HEK293 (cell line): Measurements from ENCODE around the gene SLC10A7.

Source experiments
- CTCF ChIA-PET: fragments of 350-600 bp; formaldehyde crosslinking; extraction: SDS; loops from one replicate; lab custom pipeline; 2021; ENCODE audit warnings: antibody characterized with exemption; lab: Yijun Ruan, JAX
- POLR2A ChIA-PET: fragments of 300-600 bp; formaldehyde crosslinking; extraction: SDS; loops from one replicate; lab custom pipeline; 2020; ENCODE audit warnings: antibody characterized with exemption, inconsistent platforms; lab: Yijun Ruan, JAX
- H3K27ac ChIP-seq: fragments of 200-500 bp; sonication (Bioruptor generic); 2 replicates; pipeline ENCODE4 v1.5.1; 2014; ENCODE audit warnings: low read depth, low read length, control low read depth, inconsistent platforms; ENCODE audit errors: extremely low read depth
- H3K36me3 ChIP-seq, 2 experiments: fragments of 200-500 bp in 1 of 2; sonication (Bioruptor generic) in 1 of 2; 1 replicate in 1 of 2; 2 replicates in 1 of 2; pipeline ENCODE4 v1.5.1; 2014 to 2017; ENCODE audit warnings: inconsistent platforms in 2 of 2, low read length in 2 of 2; ENCODE audit not compliant: control insufficient read depth in 2 of 2, insufficient read depth in 1 of 2
- H3K4me1 ChIP-seq: fragments of 200-500 bp; sonication (Bioruptor generic); 2 replicates; pipeline ENCODE4 v1.5.1; 2014; ENCODE audit warnings: mild to moderate bottlenecking, low read length, inconsistent platforms; ENCODE audit not compliant: control insufficient read depth, insufficient read depth
- H3K4me3 ChIP-seq: 2 replicates; pipeline ENCODE4 v1.5.1; 2011; ENCODE audit warnings: low read depth, mild to moderate bottlenecking, control low read depth, low read length, moderate library complexity
- H3K9me3 ChIP-seq: fragments of 200-500 bp; sonication (Bioruptor generic); 2 replicates; pipeline ENCODE4 v1.5.1; 2014; ENCODE audit warnings: low read depth, low read length, inconsistent platforms; ENCODE audit not compliant: control insufficient read depth, insufficient read depth
- BCL11B ChIP-seq: fragments of 450-650 bp; formaldehyde crosslinking; IDR thresholded peaks from 2 replicates; pipeline ENCODE4 v1.5.1; 2016; ENCODE audit warnings: low read depth, missing biosample characterization, missing genetic modification characterization
- FEZF1 ChIP-seq: fragments of 450-650 bp; formaldehyde crosslinking; IDR thresholded peaks from 2 replicates; pipeline ENCODE4 v1.5.1; 2016; ENCODE audit warnings: missing biosample characterization, missing genetic modification characterization
- KLF1 ChIP-seq: fragments of 450-650 bp; formaldehyde crosslinking; IDR thresholded peaks from 2 replicates; pipeline ENCODE4 v1.5.1; 2016; ENCODE audit warnings: missing biosample characterization, missing genetic modification characterization
- KLF8 ChIP-seq: fragments of 450-650 bp; formaldehyde crosslinking; IDR thresholded peaks from 2 replicates; pipeline ENCODE4 v1.5.1; 2016; ENCODE audit warnings: missing biosample characterization, missing genetic modification characterization
- KLF9 ChIP-seq: fragments of 450-650 bp; formaldehyde crosslinking; IDR thresholded peaks from 2 replicates; pipeline ENCODE4 v1.5.1; 2016; ENCODE audit warnings: missing biosample characterization, missing genetic modification characterization, low read depth
- MZF1 ChIP-seq: fragments of 450-650 bp; formaldehyde crosslinking; IDR thresholded peaks from 2 replicates; pipeline ENCODE4 v1.5.1; 2017; ENCODE audit warnings: missing biosample characterization, missing genetic modification characterization, borderline replicate concordance
- OSR2 ChIP-seq: fragments of 450-650 bp; formaldehyde crosslinking; IDR thresholded peaks from 2 replicates; pipeline ENCODE4 v1.5.1; 2016; ENCODE audit warnings: missing biosample characterization, missing genetic modification characterization
- OVOL3 ChIP-seq: fragments of 450-650 bp; formaldehyde crosslinking; IDR thresholded peaks from 2 replicates; pipeline ENCODE4 v1.5.1; 2016; ENCODE audit warnings: missing biosample characterization, missing genetic modification characterization
- PRDM4 ChIP-seq: fragments of 450-650 bp; formaldehyde crosslinking; IDR thresholded peaks from 2 replicates; pipeline ENCODE4 v1.5.1; 2017; ENCODE audit warnings: missing biosample characterization, missing genetic modification characterization
- SP2 ChIP-seq: fragments of 450-650 bp; formaldehyde crosslinking; IDR thresholded peaks from 2 replicates; pipeline ENCODE4 v1.5.1; 2016; ENCODE audit warnings: missing biosample characterization, missing genetic modification characterization
- ZBTB17 ChIP-seq: fragments of 450-650 bp; formaldehyde crosslinking; IDR thresholded peaks from 2 replicates; pipeline ENCODE4 v1.5.1; 2016; ENCODE audit warnings: missing biosample characterization, missing genetic modification characterization
- ZBTB7A ChIP-seq: fragments of 450-650 bp; formaldehyde crosslinking; IDR thresholded peaks from 2 replicates; pipeline ENCODE4 v1.5.1; 2016; ENCODE audit warnings: low read depth, missing biosample characterization, missing genetic modification characterization
- ZFHX2 ChIP-seq: fragments of 450-650 bp; formaldehyde crosslinking; conservative IDR thresholded peaks from 2 replicates; pipeline ENCODE4 v1.5.1; 2016; ENCODE audit warnings: missing biosample characterization, missing genetic modification characterization
- ZNF10 ChIP-seq: fragments of 450-650 bp; formaldehyde crosslinking; IDR thresholded peaks from 2 replicates; pipeline ENCODE4 v1.5.1; 2017; ENCODE audit warnings: missing biosample characterization, missing genetic modification characterization
- ZNF132 ChIP-seq: fragments of 450-650 bp; formaldehyde crosslinking; IDR thresholded peaks from 2 replicates; pipeline ENCODE4 v1.5.1; 2017; ENCODE audit warnings: missing biosample characterization, missing genetic modification characterization, borderline replicate concordance
- ZNF146 ChIP-seq: fragments of 450-650 bp; formaldehyde crosslinking; IDR thresholded peaks from 2 replicates; pipeline ENCODE4 v1.5.1; 2016; ENCODE audit warnings: missing biosample characterization, missing genetic modification characterization
- ZNF157 ChIP-seq: fragments of 450-650 bp; formaldehyde crosslinking; IDR thresholded peaks from 2 replicates; pipeline ENCODE4 v1.5.1; 2016; ENCODE audit warnings: missing biosample characterization, missing genetic modification characterization
- ZNF169 ChIP-seq: fragments of 450-650 bp; formaldehyde crosslinking; IDR thresholded peaks from 2 replicates; pipeline ENCODE4 v1.5.1; 2016; ENCODE audit warnings: missing biosample characterization, missing genetic modification characterization
- ZNF175 ChIP-seq: fragments of 450-650 bp; formaldehyde crosslinking; IDR thresholded peaks from 2 replicates; pipeline ENCODE4 v1.5.1; 2016; ENCODE audit warnings: missing biosample characterization, missing genetic modification characterization
- ZNF223 ChIP-seq: fragments of 450-650 bp; formaldehyde crosslinking; IDR thresholded peaks from 2 replicates; pipeline ENCODE4 v1.5.1; 2016; ENCODE audit warnings: missing biosample characterization, missing genetic modification characterization
- ZNF239 ChIP-seq: fragments of 450-650 bp; formaldehyde crosslinking; IDR thresholded peaks from 2 replicates; pipeline ENCODE4 v1.5.1; 2016; ENCODE audit warnings: missing biosample characterization, missing genetic modification characterization
- ZNF302 ChIP-seq: fragments of 450-650 bp; formaldehyde crosslinking; IDR thresholded peaks from 2 replicates; pipeline ENCODE4 v1.5.1; 2016; ENCODE audit warnings: missing biosample characterization, missing genetic modification characterization, low read depth
- ZNF335 ChIP-seq: fragments of 450-650 bp; formaldehyde crosslinking; conservative IDR thresholded peaks from 2 replicates; pipeline ENCODE4 v1.5.1; 2016; ENCODE audit warnings: missing biosample characterization, missing genetic modification characterization
- ZNF501 ChIP-seq: fragments of 450-650 bp; formaldehyde crosslinking; IDR thresholded peaks from 2 replicates; pipeline ENCODE4 v1.5.1; 2016; ENCODE audit warnings: missing biosample characterization, missing genetic modification characterization
- ZNF510 ChIP-seq: fragments of 450-650 bp; formaldehyde crosslinking; IDR thresholded peaks from 2 replicates; pipeline ENCODE4 v1.5.1; 2018; ENCODE audit warnings: mild to moderate bottlenecking, missing genetic modification characterization, missing biosample characterization; ENCODE audit not compliant: insufficient replicate concordance
- ZNF555 ChIP-seq: fragments of 450-650 bp; formaldehyde crosslinking; conservative IDR thresholded peaks from 2 replicates; pipeline ENCODE4 v1.5.1; 2017; ENCODE audit warnings: missing biosample characterization, mild to moderate bottlenecking, missing genetic modification characterization, inconsistent platforms
- ZNF600 ChIP-seq: fragments of 450-650 bp; formaldehyde crosslinking; IDR thresholded peaks from 2 replicates; pipeline ENCODE4 v1.5.1; 2016; ENCODE audit warnings: missing biosample characterization, missing genetic modification characterization
- ZNF660 ChIP-seq: fragments of 450-650 bp; IDR thresholded peaks from 2 replicates; pipeline ENCODE4 v1.5.1; 2018; ENCODE audit warnings: missing biosample characterization, mild to moderate bottlenecking, missing genetic modification characterization
- ZNF670 ChIP-seq: fragments of 450-650 bp; formaldehyde crosslinking; IDR thresholded peaks from 2 replicates; pipeline ENCODE4 v1.5.1; 2016; ENCODE audit warnings: missing biosample characterization, missing genetic modification characterization, low read depth
- ZNF785 ChIP-seq: fragments of 450-650 bp; formaldehyde crosslinking; IDR thresholded peaks from 2 replicates; pipeline ENCODE4 v1.5.1; 2016; ENCODE audit warnings: missing biosample characterization, missing genetic modification characterization
- ZNF792 ChIP-seq: fragments of 450-650 bp; formaldehyde crosslinking; IDR thresholded peaks from 2 replicates; pipeline ENCODE4 v1.5.1; 2016; ENCODE audit warnings: missing biosample characterization, missing genetic modification characterization
- ZNF830 ChIP-seq: fragments of 450-650 bp; IDR thresholded peaks from 2 replicates; pipeline ENCODE4 v1.5.0; 2018; ENCODE audit warnings: missing biosample characterization, missing genetic modification characterization, low read depth, mild to moderate bottlenecking, moderate library complexity
- ZNF843 ChIP-seq: fragments of 450-650 bp; formaldehyde crosslinking; IDR thresholded peaks from 2 replicates; pipeline ENCODE4 v1.5.1; 2016; ENCODE audit warnings: missing biosample characterization, missing genetic modification characterization
- ZSCAN16 ChIP-seq: fragments of 450-650 bp; formaldehyde crosslinking; IDR thresholded peaks from 2 replicates; pipeline ENCODE4 v1.5.1; 2016; ENCODE audit warnings: missing biosample characterization, missing genetic modification characterization
- ZSCAN30 ChIP-seq: fragments of 450-650 bp; IDR thresholded peaks from 2 replicates; pipeline ENCODE4 v1.5.1; 2018; ENCODE audit warnings: missing biosample characterization, mild to moderate bottlenecking, missing genetic modification characterization, moderate library complexity
- TF ChIP-seq, protein P1 (sequence below): fragments of 450-650 bp; formaldehyde crosslinking; IDR thresholded peaks from 2 replicates; pipeline ENCODE4 v1.5.1; 2017; ENCODE audit warnings: missing biosample characterization, mild to moderate bottlenecking, missing genetic modification characterization, moderate library complexity
- TF ChIP-seq, protein P2 (sequence below): fragments of 450-650 bp; formaldehyde crosslinking; IDR thresholded peaks from 2 replicates; pipeline ENCODE4 v1.5.1; 2016; ENCODE audit warnings: missing biosample characterization, missing genetic modification characterization

SLC10A7 gene

DNA sequence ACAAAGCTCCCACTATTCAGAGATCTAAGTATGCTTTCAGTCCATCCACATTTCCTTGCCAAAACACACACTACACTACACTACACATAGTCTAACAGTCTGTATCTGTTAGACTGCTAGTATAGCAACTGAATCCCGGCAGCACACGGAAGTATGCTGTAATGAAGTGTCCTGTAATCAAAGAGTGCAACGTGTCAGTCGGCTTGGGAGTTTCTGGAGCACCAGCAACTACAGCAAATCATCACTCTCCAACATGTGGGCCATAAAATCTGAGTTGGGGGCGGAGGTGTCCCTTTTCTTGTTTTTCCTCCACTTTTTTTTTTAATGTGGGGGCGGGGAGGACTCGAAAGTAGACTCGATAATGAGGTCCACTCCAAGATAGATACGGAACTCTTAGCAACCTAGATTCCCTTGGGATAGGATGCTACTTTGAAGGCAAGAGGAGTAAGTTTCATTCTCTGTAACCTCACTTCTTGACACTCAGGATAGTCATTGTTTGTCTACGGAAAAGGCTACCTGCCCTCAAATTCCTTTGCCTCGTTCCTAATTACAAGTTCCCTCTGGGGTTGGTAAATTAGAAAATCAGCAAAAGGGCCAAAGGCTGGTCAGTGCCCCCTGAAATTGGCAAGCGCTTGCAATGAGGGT is 722 bp downstream of the SLC10A7 start:
- H3K9me3 ChIP-seq, result no peaks in the 10 kb centered on the region
- POLR2A ChIA-PET, result no interaction called here
- CTCF ChIA-PET, result interaction anchor here (0.6 to 0.9 kb wide), 2 partner anchors 175 to 430 kb away, joined by 3 read pairs; no protein-coding TSS in a partner anchor
- no peaks in the 10 kb centered on the region for H3K36me3 ChIP-seq
- H3K27ac ChIP-seq, result peak overlapping the region; percentile 80
- H3K4me3 ChIP-seq, result peak overlapping the region; percentile 87
- no peaks in the 10 kb centered on the region; the same call in 1 of the 2 replicates for H3K4me1 ChIP-seq
- TF ChIP-seq ZSCAN30 (tag by site-specific recombination) (no peak), ZNF792 (tag by site-specific recombination) (no peak), ZNF670 (tag by site-specific recombination) (no peak), ZNF335 (tag by site-specific recombination) (peak; percentile 16; the same call in 1 of the 2 replicates), BCL11B (tag by site-specific recombination) (no peak), ZNF169 (tag by site-specific recombination) (no peak), ZNF510 (tag by site-specific recombination) (no peak), ZFHX2 (tag by site-specific recombination) (peak; percentile 30; the same call in 1 of the 2 replicates), ZNF555 (no peak), OSR2 (tag by site-specific recombination) (peak; percentile 31; the same call in 1 of the 2 replicates), ZNF600 (tag by site-specific recombination) (peak; percentile 81), KLF9 (tag by site-specific recombination) (no peak), ZNF302 (no peak), ZNF132 (tag by site-specific recombination) (no peak), ZNF10 (tag by site-specific recombination) (no peak), ZNF223 (tag by site-specific recombination) (no peak), KLF1 (tag by site-specific recombination) (no peak), ZNF830 (tag by site-specific recombination) (no peak), ZNF239 (tag by site-specific recombination) (no peak), ZNF175 (tag by site-specific recombination) (no peak), ZNF157 (no peak), ZNF660 (tag by site-specific recombination) (0 out of 2 replicates have a peak, but pooled peaks have one; percentile 20), ZBTB17 (tag by site-specific recombination) (no peak), FEZF1 (tag by site-specific recombination) (0 out of 2 replicates have a peak, but pooled peaks have one; percentile 10), KLF8 (tag by site-specific recombination) (no peak), SP2 (tag by site-specific recombination) (no peak), OVOL3 (tag by site-specific recombination) (no peak), PRDM4 (tag by site-specific recombination) (peak; percentile 93), ZNF843 (tag by site-specific recombination) (no peak), ZSCAN16 (tag by site-specific recombination) (no peak), ZBTB7A (tag by site-specific recombination) (no peak), ZNF501 (tag by site-specific recombination) (no peak), ZNF785 (tag by site-specific recombination) (no peak), MZF1 (tag by site-specific recombination) (no peak), ZNF146 (tag by site-specific recombination) (no peak)
- TF ChIP-seq, protein P1, sequence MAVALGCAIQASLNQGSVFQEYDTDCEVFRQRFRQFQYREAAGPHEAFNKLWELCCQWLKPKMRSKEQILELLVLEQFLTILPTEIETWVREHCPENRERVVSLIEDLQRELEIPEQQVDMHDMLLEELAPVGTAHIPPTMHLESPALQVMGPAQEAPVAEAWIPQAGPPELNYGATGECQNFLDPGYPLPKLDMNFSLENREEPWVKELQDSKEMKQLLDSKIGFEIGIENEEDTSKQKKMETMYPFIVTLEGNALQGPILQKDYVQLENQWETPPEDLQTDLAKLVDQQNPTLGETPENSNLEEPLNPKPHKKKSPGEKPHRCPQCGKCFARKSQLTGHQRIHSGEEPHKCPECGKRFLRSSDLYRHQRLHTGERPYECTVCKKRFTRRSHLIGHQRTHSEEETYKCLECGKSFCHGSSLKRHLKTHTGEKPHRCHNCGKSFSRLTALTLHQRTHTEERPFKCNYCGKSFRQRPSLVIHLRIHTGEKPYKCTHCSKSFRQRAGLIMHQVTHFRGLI, result no peak
- TF ChIP-seq, protein P2, sequence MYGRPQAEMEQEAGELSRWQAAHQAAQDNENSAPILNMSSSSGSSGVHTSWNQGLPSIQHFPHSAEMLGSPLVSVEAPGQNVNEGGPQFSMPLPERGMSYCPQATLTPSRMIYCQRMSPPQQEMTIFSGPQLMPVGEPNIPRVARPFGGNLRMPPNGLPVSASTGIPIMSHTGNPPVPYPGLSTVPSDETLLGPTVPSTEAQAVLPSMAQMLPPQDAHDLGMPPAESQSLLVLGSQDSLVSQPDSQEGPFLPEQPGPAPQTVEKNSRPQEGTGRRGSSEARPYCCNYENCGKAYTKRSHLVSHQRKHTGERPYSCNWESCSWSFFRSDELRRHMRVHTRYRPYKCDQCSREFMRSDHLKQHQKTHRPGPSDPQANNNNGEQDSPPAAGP (tag by site-specific recombination), result no peak
